Frontal cortex (tissue), 4 donors: ENCODE data around the gene DNAJC30. TPM values are rescaled to one million over a fixed set of nuclear protein-coding genes. Genes with fewer than 3 reads are reported as not detected.

Experiments
- DNase-seq, 2 donors: peaks; one replicate each; pipeline ENCODE4 v3.0.0; 2012; ENCODE audit warnings: low spot score in 2 of 2
- FAIRE-seq: peaks from 2 replicates; lab custom pipeline; 2012; peaks lifted over from hg19 to GRCh38; lab: Jason Lieb, UNC
- total RNA-seq: library from RNA; depleted of rRNA; stranded (reverse); fragments of >200 nt; gene quantifications from one replicate; pipeline ENCODE4 v1.2.3, GENCODE V29; 2014
- donor health status: control.
- donor health status: control.
- donor health status: control.

The DNAJC30 gene
- total RNA-seq, 1 donor from 2014 or later = 2.4 TPM

DNA sequence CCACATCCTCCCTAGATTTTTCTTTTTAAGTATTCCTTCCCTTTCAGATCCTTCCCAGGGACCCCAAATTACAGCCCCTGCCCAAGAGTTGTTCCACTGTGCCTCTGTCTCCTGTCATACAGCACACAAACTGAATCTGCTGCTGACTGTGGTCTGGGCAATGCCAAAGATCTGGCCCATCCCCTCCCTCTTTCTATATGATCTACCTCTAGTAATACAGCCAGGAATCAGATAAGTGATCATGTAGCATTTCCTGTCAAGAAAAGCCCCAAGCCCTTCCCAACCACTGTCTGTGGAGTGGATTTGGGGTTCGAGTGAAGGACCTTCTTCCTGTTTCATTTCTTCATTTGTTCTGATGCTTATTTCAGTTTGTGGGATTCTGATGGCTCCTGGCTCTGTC lies 29.5 kb upstream of the DNAJC30 start:
- FAIRE-seq (no peak), DNase-seq (no peak)

- DNase-seq (no peak), FAIRE-seq (no peak)
Measured at GRCh38 chr7:73708961-73709549, 25.8 kb upstream of the DNAJC30 start.

DNA sequence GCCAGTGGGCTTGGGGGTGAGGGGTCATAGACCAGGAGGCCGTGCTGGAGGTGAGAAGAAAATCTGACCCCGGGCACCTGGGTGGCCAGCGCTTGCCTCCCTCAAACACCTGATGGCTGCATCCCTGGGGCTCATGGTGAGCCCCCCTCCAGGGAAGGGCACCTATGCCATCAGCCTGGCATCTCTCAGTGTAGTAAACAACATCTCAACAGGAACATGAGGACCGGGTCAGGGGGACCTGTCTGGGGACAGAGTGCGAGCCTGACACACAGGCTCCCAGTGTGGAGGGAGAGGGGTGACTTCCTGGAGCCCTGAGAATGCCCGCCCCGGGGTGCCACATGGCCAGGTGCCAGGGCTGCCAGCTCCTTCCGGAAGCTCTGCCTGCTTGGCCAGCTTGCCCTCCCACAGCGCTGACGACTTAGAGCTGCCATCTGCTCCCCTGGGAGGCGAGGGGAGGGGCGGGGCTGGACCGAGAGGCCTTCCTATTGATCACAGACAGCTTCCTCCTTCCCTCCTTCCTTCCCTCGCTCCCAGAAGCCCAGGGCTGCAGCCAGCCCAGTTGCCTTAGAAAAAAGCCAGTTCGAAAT lies 23.9 kb upstream of the DNAJC30 start:
- FAIRE-seq = no peak
- DNase-seq = no peak

DNA sequence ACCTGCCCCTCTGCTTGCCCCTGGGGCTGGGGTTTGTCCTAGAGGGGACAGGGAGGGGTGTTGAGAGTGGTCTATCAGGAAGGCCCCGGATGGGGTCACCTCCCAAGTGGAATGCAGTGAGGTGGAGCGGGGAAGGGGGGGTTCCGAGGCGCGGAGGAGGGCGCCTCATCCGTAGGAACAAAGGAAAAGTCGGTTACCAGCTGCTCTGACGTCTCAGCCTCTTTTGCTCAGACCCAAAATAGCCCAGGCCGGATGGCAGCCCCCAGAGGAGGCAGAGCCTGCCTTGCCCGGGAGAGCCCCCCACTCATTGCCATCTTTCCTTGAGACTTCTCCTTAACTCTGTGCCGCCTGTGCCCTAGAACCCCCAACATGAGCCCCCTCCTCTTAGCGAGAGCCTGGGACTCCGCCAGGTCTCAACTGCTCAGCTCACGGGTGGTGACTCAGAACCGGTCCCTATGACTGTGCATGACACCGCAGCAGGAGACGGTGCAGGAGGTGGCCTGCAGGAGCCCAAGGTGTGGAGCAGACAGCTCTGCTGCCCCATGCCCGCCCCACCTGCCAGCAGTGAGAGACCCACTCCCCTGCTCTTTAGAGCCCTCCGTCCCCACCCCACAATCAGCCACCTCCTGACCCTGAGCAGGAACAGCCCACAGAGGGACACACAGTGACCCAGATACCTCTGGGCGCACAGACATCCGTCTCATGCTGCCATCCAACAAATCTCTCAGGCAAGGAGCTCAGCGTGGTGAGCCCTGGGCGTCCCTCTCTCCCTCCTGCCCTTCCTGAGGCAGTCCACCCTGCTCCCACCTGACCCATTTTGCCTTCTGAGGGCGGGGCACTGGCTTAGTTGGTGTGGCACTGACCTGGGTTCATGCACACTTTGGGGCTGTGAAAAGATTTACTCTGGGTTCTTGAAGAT lies 23.1 kb upstream of the DNAJC30 start:
- DNase-seq (no peak), FAIRE-seq (no peak)

DNA sequence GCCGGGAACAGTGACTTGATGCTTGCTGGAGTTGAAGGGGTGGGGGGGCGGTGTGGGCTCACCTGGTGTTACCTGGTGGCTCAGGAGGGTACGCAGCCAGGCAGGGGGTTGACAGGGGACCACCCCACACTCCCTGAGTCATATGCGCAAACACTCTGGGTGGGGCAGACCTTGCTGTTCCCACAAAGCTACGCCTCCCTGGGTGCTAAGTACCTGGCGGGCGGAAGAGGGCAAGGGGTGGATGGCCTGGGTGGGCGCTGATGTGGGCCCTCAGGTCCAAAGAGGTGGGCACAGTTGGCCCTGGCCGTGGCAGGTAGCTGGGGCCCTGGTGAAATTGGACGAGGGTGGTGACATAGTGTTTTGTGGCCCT lies 22.3 kb upstream of the DNAJC30 start:
- no peak for FAIRE-seq
- DNase-seq = no peak

DNA sequence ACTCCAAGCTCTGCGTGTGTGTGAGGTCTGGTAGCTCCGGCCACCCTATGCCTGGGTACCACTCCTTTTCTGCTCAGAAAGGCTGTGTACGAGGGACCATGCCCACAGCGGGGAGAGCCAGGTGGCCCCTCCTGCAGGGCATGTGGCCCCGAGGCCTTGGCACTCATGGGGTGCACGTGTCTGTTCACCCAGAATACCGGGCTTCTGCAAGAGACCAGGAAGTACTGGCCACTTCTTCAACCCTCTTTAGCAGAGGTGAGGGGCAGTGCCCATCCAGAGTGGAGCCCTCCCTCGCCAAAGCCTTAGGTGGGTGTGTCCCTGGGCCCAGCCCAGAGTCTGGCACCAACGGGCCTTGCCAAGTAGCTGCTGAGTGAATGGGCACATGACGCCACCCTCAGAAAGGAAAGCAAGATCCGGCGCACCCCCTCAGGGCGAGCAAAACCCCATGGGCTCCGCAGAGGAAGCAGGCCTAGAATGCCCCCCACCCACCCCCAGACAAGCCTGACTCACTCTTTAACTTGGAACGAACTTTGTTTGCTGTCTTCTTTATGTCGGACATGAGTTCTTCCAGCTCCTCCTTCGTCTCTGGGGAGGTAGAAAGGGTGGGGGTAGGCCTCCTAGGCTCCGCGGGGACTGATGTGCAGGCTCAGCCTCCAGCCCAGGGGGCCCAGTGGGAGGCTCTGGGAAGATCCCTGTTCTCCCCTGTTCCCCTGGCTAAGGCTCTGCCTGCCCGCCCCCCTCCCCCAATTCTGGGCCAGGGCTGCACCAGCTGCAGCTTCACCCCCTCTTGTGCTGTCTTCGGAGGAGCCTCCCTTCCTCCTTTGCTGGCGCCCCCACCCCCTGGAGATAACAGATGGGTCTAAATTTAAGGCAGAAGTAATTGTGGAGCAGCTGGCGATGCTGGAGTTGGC lies 21.6 kb upstream of the DNAJC30 start:
- no peak for DNase-seq
- no peak for FAIRE-seq

- DNase-seq (peak in 1 of 2 donors; percentile 70), FAIRE-seq (no peak)
Measured at GRCh38 chr7:73703757-73704639, 20.7 kb upstream of the DNAJC30 start.

- FAIRE-seq (no peak), DNase-seq (no peak)
Measured at GRCh38 chr7:73703225-73703624, 20.0 kb upstream of the DNAJC30 start.

- DNase-seq (no peak), FAIRE-seq (no peak)
Measured at GRCh38 chr7:73702665-73703064, 19.4 kb upstream of the DNAJC30 start.

DNA sequence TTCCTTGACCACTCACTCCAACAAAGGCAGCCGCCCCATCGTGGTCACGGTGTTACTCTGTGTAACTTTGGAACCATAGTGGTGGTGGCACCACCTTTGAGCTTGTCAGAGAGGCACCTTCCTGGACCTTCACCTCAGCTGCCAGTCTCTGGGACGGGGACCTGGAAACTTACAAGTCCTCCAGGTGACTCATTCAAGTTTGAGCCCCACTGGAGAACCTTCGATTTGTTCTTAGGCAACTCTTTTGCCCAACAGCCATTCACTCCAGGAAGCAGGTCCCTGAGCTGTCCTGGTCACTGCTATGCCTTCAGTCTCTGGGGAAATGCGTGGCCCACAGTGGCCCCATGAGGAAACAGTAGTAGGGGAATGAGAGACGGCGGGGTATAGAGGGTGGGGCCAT lies 19.0 kb upstream of the DNAJC30 start:
- FAIRE-seq = no peak
- no peak for DNase-seq

- DNase-seq = no peak
- FAIRE-seq = no peak
Measured at GRCh38 chr7:73701357-73701995, 18.2 kb upstream of the DNAJC30 start.

DNA sequence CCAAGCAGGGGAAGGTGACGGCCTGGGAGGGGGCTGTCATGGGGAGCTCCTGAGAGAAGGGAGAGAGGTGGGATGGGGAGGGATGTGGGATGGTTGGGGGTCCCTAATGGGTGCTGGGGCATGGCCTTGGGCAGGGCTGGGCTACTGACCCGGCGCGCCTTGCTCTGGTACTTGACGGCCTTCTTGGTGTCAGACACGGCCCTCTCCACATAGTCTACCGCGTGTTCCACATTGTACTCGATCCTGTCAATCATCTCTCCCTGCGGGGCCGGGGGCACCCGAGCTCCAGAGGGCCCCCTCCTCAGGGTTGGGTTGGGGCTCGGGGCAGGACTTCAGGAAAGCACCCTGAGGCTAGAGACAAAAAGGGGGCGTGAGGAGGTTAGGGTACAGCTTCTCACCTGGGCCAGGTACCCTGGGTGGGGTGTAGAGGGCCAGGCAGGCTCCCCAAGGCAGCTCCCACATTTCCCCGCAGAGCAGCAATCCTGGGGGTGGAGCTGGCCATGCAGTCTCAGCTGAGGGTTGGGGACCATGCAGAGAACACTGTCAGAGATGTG lies 17.4 kb upstream of the DNAJC30 start:
- DNase-seq = no peak

DNA sequence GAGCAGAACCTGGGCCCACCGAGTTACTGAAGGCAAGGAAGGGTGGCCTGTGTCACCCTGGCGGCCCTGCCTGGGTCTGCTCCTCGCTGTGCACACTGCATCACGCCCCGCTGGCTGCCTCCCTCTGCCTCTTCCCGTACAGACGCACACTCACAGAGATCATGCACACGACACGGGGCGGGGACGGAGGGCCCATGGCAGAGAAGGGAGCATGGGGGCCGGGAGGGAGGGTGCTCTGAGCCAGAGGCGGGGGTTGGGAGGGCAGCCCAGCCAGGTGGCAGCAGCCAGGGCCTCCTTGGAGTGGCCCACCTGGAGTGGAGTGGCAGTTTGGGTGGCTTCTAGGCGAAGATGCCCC lies 16.8 kb upstream of the DNAJC30 start:
- FAIRE-seq = no peak
- no peak for DNase-seq

More for the DNA sequence above, 17.4 kb upstream of the DNAJC30 start:
- no peak for FAIRE-seq

GRCh38 chr7:73699370-73700068 lies 16.3 kb upstream of the DNAJC30 start:
- DNase-seq (no peak), FAIRE-seq (no peak)

GRCh38 chr7:73698410-73698809 lies 15.2 kb upstream of the DNAJC30 start:
- DNase-seq (no peak), FAIRE-seq (no peak)

DNA sequence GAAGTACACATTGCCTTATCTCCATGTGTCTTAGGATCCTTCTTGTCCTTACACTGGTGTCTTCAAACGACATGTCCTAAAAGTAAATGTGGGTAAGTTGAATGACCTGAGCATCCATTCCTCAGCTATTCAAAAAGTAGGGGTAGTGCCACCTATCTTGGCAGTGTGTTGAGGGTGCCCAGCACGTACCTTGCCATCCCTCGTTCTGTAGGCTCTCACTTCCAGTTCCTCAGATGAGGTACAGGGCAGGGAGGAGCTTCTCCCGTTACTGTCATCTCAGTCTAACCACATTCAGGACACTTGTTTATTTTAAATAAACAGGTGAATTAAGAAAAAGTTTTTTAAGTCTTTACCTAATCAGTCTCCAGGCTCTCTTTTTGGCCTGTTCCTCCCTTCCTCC lies 13.1 kb upstream of the DNAJC30 start:
- DNase-seq (no peak), FAIRE-seq (no peak)

DNA sequence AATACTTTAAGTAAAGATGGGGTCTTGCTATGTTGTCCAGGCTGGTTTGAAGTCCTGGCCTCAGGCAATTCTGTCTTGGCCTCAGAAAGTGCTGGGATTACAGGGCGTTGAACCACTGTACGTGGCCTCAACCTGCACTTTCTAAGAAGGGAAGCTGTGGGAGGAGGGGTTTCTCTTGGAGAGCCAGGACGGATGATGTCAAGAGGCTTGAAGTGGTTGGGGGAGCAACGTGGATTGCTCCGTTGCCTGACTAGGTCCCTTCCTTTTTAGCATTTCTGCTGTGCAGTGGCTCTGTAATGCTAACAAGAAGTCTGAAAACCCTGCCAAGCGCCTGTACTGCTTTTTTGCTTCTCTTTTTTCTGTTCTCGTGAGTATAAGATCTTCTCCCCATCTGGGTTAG lies 7.4 kb upstream of the DNAJC30 start:
- DNase-seq = no peak
- FAIRE-seq = no peak

DNA sequence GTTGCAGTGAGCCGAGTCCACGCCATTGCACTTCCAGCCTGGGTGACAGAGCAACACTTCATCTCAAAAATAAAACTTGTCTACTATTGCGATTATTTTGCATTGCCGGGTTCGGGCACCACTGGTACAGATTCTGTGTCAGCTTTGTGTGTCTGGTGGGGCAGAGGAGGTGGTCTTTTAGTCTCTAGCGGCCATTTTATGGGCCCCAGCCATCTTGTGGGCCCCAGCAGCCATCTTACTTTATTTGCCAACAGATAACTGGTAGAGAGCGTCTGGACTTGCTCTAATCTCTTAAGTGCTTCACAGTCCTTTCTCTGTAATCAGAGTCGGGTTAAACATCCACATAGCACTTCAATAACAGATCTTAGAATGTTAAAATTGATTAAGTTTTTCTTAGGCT lies 5.0 kb upstream of the DNAJC30 start:
- FAIRE-seq = no peak
- DNase-seq = no peak
